Central memory CD8-positive, alpha-beta T cell (primary cell): ENCODE measurements around the gene PRR19.
"Not testable (repeated sequence)": the region's sequence is repeated elsewhere in the genome, so short reads cannot be mapped to it uniquely, and the experiment has no call there.

ENCODE experiments used
- ATAC-seq: fragments of 150-1000 bp; cut with Tn5 transposase; replicated peaks from 2 replicates; pipeline ENCODE4 v1.10.0; 2022; ENCODE audit warnings: mild to moderate bottlenecking, moderate FRiP score, moderate number of reproducible peaks; ENCODE audit not compliant: poor library complexity, severe bottlenecking; ENCODE audit errors: extremely low read depth
- DNase-seq, 2 donors: peaks; one replicate each; pipeline ENCODE4 v3.0.0; 2021; ENCODE audit warnings: low spot score in 2 of 2
- H3K27ac Mint-ChIP-seq: one replicate; pipeline ENCODE4 v1.8.0; 2022; ENCODE audit warnings: low read depth, mild to moderate bottlenecking, moderate library complexity, mixed read lengths
- H3K27me3 Mint-ChIP-seq: one replicate; pipeline ENCODE4 v1.8.0; 2022; ENCODE audit warnings: mixed read lengths
- H3K36me3 Mint-ChIP-seq: one replicate; pipeline ENCODE4 v1.8.0; 2022; ENCODE audit warnings: mild to moderate bottlenecking, moderate library complexity, mixed read lengths; ENCODE audit not compliant: insufficient read depth
- H3K4me1 Mint-ChIP-seq: one replicate; pipeline ENCODE4 v1.8.0; 2022; ENCODE audit warnings: mixed read lengths
- H3K4me3 Mint-ChIP-seq: one replicate; pipeline ENCODE4 v1.8.0; 2022; ENCODE audit warnings: mild to moderate bottlenecking, moderate library complexity, mixed read lengths
- H3K9me3 Mint-ChIP-seq: one replicate; pipeline ENCODE4 v1.8.0; 2022; ENCODE audit warnings: mixed read lengths

PRR19 gene, protein sequence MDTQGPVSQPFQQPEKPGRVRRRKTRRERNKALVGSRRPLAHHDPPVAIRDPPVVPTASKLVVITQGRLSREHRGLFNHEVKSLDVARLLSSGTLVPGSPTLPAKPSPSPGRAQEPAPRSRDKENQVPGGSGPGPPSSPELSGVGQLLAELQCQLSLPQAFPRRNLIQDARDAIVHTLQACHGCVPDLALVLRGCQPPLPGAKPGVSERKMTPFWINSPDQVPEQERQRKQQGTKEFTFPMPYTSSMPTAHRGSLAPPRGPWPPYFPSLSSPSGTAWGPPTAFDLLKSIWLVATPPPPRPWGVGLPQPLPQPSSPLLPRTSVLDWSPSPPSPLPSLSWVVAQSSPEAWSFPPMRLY

DNA sequence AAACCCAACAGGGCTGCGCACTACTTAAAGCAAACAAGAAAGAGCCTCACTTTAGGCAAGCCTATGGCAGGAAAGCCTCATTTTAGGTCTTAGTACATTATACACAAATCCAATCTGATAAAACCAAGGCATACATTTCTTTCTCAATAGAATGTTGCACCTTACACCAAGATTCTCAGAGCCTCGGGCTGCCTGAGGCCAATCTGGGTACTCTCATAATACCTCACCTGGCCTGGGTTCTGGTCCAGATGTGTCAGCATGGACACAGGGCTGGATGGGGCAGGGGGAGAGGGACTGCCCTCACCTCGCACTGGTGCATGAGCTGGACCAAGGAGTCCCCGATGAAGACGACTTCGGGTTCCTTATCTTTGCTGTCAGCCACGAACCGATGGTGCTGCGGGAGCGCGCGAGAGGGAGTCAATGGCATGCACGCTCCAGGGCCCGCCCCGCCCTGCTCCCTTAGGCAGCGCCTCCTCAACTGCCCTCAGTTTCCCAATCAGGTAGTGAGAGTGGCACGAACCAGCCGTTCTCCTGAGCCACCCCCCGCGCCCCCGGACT lies at the start of gene PRR19:
TSS of gene PRR19 (plus strand) at position 487 of the 558 bp plus-strand sequence. CDS start 7,453 bp downstream, outside the sequence.
- ATAC-seq (peak; percentile 8), DNase-seq (no peak)
- Mint-ChIP-seq H3K27ac (peak within 1 kb of the TSS; percentile 41), H3K9me3 (no peaks in the 10 kb centered on the region), H3K4me1 (peaks cover 26% of the 10 kb centered on the region), H3K4me3 (peak within 1 kb of the TSS; percentile 82), H3K36me3 (peaks cover 11% of the 10 kb centered on the region), H3K27me3 (no peaks in the 10 kb centered on the region)

DNA sequence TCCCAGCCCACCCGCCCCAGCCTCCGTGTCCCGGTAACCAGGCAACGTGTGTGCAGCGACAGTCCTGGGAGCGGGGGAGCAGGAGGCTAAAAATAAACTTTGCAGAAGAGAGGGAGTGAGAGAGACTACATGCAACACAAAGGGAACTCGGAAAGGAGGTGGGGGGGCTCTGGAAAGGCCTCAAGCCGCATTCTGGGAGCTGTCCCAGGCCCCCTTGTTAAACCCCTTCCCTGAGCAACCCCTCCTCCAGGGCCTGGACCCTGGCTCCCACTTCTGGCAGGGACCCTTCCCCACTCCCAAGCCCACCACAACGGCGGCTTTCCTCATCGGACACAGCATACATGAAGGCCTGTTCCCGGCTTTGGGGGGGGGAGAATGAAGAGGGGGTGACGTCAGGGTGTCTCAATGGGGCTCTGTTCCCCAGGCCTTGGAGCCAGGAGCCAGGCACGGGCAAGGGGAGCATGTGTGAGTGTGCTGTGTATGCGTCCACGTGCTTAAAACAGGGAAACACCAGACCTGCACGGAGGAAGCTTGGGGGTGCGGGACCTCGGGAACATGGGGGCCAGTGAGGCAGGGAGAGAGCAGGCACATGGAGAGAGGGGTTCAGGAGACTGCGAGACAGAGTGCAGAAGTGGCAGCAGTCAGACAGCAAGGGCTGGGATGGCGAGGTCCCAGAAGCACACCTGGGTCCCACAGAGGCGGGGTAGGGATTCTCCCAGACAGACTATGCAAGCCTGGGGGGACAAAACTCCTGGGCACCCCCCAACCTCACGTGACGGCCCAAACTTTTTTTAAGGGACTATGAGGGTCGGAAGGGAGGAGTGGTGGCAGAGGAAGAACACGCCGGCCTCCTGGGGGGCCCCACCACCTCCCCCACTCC lies 49.3 kb upstream of the PRR19 start:
- Mint-ChIP-seq H3K9me3 (no peaks in the 10 kb centered on the region), H3K4me3 (peak overlapping the region; percentile 87), H3K27me3 (no peaks in the 10 kb centered on the region), H3K36me3 (peaks cover 33% of the 10 kb centered on the region), H3K4me1 (peaks cover 25% of the 10 kb centered on the region), H3K27ac (peak overlapping the region; percentile 92)
- ATAC-seq (no peak), DNase-seq (no peak)

DNA sequence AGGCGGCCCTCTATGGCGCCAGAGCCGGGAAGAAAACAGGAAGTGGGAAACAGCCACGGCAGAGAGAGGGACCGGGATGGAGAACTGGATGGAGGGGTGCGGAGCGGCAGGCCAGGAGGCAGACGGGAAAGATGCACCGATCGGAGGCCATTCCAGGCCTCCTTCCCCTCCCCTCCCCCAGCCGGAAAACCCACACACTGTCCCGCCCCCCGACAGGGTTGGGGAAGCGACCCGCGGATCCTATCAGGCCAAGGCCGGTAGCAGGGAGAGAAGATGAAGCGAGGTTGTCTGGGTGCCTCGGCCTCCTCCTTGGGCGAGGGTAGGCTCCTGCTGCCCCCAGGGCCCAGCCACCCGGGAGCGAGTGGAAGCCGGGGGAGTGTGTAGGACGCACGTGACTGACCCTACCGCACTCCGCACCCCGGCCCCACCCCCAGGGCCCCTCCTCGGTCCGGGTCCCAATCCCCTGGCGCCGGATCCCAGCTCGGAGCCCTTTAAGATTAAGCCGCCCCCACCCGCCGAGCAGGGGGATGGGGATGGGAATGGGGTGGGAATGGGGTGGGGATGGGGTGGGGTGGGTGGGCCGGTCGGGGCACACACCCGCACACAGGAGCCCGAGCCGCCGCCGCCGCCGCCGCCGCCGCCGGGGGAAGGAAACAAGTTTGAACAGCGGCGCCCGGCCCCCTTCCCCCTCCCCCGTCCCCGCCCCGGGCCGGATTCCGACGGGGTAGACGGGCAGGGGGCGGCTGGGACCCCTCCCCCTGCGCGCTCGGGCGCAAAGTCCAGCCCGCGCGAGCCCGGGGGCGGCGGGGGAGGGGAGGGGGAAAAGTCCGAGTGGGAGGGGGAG lies 48.5 kb upstream of the PRR19 start:
- H3K9me3 Mint-ChIP-seq: no peaks in the 10 kb centered on the region
- H3K27ac Mint-ChIP-seq: peak overlapping the region; percentile 92
- no peaks in the 10 kb centered on the region for H3K27me3 Mint-ChIP-seq
- DNase-seq (peak in 1 of 2 donors; percentile 32), ATAC-seq (peak; percentile 15)
- H3K4me3 Mint-ChIP-seq: peak overlapping the region; percentile 87
- H3K4me1 Mint-ChIP-seq: peaks cover 25% of the 10 kb centered on the region
- H3K36me3 Mint-ChIP-seq: peaks cover 33% of the 10 kb centered on the region

DNA sequence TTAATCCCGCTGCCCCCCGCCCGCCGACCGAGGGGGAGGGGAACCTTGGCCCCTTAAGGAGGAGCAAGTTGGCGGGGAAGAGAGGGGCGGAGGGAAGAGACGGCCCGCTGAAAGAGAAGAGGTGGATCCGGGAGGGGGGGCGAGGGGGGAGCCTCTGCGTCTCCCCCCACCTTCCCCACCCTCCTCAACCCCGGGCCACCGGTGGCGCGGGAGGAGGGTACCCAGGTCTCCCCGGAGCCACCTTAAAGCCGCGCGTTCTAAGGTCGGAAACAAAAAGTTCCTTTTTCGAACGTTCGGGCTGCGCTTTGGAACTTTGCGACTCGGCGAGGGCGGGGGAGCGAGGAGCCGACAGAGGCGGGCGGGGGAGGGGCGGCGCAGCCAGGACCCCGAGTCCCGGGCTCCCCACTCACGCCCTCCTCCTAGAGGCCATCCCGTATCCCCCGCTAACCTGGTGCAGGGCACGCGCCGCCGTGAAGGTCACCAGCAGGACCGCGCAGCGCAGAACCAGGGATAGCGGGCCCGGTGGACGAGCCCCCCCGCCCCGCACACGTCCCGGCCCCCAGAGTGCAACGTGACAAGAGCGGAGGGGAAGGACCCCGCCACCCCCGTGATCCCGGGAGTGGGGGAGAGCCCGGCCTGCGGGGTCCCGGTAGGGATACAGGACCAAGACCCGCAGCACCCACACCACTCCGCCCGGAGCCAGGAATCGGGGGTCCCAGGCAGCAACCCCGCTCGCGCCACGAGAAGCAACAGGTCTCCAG lies 47.7 kb upstream of the PRR19 start:
- peak; percentile 60 for ATAC-seq
- Mint-ChIP-seq H3K9me3 (no peaks in the 10 kb centered on the region), H3K27me3 (no peaks in the 10 kb centered on the region), H3K4me3 (peak overlapping the region; percentile 87), H3K27ac (no peak overlapping the region), H3K4me1 (peaks cover 25% of the 10 kb centered on the region), H3K36me3 (peaks cover 25% of the 10 kb centered on the region)
- DNase-seq: peak; percentile 48 to 58

DNA sequence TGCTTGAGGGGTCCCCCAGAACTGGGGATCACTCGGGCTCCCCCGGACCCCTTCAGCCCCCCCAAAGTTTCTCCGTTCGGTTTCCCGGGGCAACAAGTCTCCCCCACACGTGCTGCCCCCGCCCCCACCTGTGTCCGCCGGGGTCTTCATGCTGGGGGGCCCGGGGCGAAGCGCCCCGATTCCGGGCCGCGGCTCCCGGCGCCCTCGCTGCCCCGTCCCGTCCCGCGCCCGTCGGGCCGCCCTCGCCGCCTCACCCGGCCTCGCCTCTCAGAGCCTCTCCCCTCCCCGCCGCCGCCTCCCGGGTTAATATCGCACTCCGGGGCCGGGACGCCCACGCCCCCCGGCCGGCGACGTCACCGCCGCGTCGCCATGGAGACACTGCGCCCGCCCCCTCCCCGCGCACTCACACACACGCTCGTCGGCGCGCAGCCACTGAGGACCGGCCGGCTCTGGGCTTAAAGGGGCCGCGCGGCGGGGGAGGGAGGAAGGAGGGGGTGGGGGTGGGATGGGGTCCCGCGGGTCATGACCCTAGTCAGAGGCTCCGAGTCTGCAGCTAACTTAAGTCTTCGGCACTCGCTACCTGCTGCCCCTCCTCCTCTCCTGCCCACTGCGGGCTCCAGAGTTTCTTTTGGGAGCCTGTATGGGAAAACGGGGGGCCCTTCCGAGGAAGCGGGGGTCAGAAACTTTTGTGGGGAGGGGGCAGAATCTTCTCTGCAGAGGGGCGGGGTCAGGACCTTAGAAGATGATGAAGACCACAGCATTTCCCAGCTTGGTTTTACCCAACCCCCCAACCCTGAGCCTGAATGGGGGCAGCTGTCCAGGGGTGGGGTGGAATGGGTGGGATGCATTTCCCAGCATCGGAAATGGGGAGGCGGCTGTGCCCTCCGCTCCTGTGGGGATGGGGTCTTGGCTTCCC lies 46.8 kb upstream of the PRR19 start, which contains the start of gene ERF:
TSS of gene ERF (minus strand) at position 279 of the 916 bp plus-strand sequence. CDS start at position 150, 129 bp downstream.
- peaks cover 25% of the 10 kb centered on the region for H3K4me1 Mint-ChIP-seq
- H3K4me3 Mint-ChIP-seq: peak within 1 kb of the TSS; percentile 87
- H3K36me3 Mint-ChIP-seq: peaks cover 22% of the 10 kb centered on the region
- H3K9me3 Mint-ChIP-seq: no peaks in the 10 kb centered on the region
- peak within 1 kb of the TSS; percentile 6 for H3K27ac Mint-ChIP-seq
- peak; percentile 81 for ATAC-seq
- peak; percentile 91 to 94 for DNase-seq
- H3K27me3 Mint-ChIP-seq: no peaks in the 10 kb centered on the region

DNA sequence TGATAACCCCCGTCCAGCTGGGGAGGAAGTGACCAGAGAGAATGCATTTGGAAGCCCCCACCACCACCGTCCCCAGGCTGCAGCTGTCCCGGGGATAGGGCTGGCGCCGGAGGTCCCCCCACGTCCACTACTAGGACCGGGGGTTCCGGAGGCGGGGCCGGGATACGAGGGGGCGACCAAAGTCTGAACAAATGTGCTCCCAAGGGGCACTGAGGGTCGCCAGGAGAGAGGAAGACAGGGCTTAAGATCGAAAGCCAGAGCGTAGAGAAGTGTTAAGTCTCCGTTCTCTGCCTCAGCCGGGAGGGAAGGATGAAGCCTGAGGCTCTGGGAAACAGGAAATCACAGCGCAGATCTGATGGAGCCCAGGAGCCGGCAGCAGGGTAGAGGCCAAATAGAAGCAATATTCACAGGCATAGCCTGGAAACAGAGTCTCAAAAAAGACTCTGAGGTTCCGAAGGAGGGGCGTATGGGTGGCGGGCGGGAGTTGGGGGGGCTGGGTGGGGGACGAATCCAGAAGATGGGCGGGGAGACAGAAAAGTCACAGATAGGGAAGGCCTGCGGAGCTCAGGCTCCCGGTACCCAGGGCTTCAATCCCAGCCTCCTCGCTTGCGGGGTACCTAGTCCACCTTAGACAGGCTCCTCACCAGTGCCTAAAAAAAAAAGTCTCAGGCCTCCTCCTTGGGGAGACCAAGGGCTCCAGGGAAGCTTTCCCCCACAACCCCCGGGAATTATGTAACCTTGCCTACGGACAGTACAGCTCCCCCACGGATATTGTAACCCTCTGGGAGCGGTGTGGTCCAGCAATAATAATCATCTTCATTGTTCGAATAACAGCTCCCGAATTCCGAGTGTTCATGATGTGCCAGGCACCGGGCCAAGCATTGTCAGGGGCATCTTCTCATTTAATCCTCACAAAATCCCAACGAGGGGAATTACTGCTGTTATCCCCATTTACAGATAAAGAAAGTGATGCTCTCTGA lies 45.9 kb upstream of the PRR19 start:
- Mint-ChIP-seq H3K27ac (peak overlapping the region; percentile 6), H3K27me3 (no peaks in the 10 kb centered on the region), H3K4me3 (peak overlapping the region; percentile 87), H3K36me3 (peaks cover 22% of the 10 kb centered on the region), H3K9me3 (no peaks in the 10 kb centered on the region), H3K4me1 (peaks cover 25% of the 10 kb centered on the region)
- DNase-seq (no peak), ATAC-seq (no peak)

DNA sequence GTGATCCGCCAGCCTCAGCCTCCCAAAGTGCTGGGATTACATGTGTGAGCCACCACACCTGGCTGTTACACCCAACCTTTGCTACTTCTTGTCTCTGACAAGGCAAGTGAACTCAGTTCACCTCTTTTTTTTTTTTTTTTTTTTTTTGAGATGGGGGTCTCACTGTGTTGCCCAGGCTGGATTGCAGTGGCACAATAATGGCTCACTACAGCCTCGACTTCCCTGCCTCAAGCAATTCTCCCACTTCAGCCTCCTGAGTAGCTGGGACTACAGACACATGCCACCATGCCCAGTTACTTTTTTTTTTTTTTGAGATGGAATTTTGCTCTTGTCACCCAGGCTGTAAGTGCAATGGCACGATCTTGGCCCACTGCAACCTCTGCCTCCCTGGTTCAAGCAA lies 44.1 kb upstream of the PRR19 start:
- not testable (repeated sequence) for H3K9me3 Mint-ChIP-seq

DNA sequence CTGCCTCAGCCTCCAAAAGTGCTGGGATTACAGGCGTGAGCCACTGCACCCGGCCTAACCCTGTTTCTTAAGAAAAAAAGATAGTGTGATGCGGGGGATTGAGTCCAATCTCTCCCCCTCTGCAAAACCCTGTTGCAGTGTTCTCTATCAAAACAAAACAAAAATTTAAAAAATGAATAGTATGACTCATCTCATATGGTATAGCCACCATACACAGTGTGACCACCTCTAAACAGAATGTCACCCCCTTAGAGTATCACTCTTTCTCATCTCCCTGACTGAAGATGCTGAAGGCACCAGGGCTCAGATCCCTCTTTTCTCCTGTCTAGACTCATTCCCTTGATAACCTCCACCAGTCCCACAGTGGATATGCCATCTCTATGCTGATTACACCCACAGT lies 40.2 kb upstream of the PRR19 start:
- Mint-ChIP-seq H3K4me1 (no peaks in the 10 kb centered on the region), H3K36me3 (peaks cover 2% of the 10 kb centered on the region), H3K4me3 (no peak overlapping the region), H3K27ac (no peak overlapping the region), H3K9me3 (no peaks in the 10 kb centered on the region), H3K27me3 (no peaks in the 10 kb centered on the region)
- DNase-seq: no peak
- no peak for ATAC-seq

More for the DNA sequence above, 44.1 kb upstream of the PRR19 start:
- H3K4me1 Mint-ChIP-seq: peaks cover 12% of the 10 kb centered on the region
- not testable (repeated sequence) for H3K27me3 Mint-ChIP-seq, ATAC-seq, H3K4me3 Mint-ChIP-seq, DNase-seq, H3K27ac Mint-ChIP-seq
- H3K36me3 Mint-ChIP-seq: peaks cover 14% of the 10 kb centered on the region

DNA sequence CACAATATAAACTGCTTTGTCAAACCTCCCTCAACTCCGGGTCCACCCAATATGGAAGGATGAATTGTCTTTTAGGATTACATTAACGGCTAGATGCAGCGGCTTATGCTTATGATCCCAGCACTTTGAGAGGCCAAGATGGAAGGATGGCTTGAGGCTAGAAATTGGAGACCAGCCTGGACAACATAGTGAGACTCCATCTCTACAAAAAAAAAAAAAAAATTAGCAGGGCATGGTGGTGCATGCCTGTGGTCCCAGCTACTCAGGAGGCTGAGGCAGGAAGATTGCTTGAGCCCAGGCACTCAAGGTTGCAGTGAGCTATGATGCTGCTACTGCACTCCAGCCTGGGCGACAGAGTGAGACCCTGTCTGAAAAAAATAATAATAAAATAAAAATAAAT lies 35.8 kb upstream of the PRR19 start:
- not testable (repeated sequence) for DNase-seq, H3K27ac Mint-ChIP-seq, H3K27me3 Mint-ChIP-seq, H3K9me3 Mint-ChIP-seq, H3K36me3 Mint-ChIP-seq, H3K4me3 Mint-ChIP-seq, H3K4me1 Mint-ChIP-seq, ATAC-seq
